Tongue (tissue), 2 donors: ENCODE data around the gene GRAMD1B. TPM values are rescaled to one million over a fixed set of nuclear protein-coding genes. Genes with fewer than 3 reads are reported as not detected.
A peak's percentile ranks its signal among the peaks of the same experiment; 100 is the strongest.
"Not testable (repeated sequence)": the region's sequence is repeated elsewhere in the genome, so short reads cannot be mapped to it uniquely, and the experiment has no call there.

ENCODE experiments used
- DNase-seq: peaks from one replicate; pipeline ENCODE4 v3.0.0-alpha.2; 2015
- total RNA-seq: library from RNA; depleted of rRNA; stranded (reverse); fragments of >200 nt; gene quantifications from one replicate; pipeline ENCODE4 v1.2.3, GENCODE V29; 2014

Gene GRAMD1B
- total RNA-seq, 1 donor from 2014 or later, result 9.7 TPM

- DNase-seq, result no peak
Measured at GRCh38 chr11:123568367-123568870, 138.3 kb downstream of the GRAMD1B start.

GRCh38 chr11:123569393-123569792, 139.3 kb downstream of the GRAMD1B start:
- DNase-seq, result no peak

- no peak for DNase-seq
Measured at GRCh38 chr11:123570939-123571580, 141.0 kb downstream of the GRAMD1B start.

- not testable (repeated sequence) for DNase-seq
Measured at GRCh38 chr11:123572791-123573190, 142.7 kb downstream of the GRAMD1B start.

- DNase-seq, result no peak
Measured at GRCh38 chr11:123573286-123573685, 143.2 kb downstream of the GRAMD1B start.

GRCh38 chr11:123575441-123575840, 145.4 kb downstream of the GRAMD1B start:
- no peak for DNase-seq

- DNase-seq, result no peak
Measured at GRCh38 chr11:123576082-123576481, 146.0 kb downstream of the GRAMD1B start.

- DNase-seq, result no peak
Measured at GRCh38 chr11:123576501-123576900, 146.4 kb downstream of the GRAMD1B start.

- peak; percentile 67 for DNase-seq
Measured at GRCh38 chr11:123577081-123577598, 147.1 kb downstream of the GRAMD1B start.

- DNase-seq, result no peak
Measured at GRCh38 chr11:123578778-123579481, 148.9 kb downstream of the GRAMD1B start.

GRCh38 chr11:123579482-123579812, 149.4 kb downstream of the GRAMD1B start:
- no peak for DNase-seq

- DNase-seq, result no peak
Measured at GRCh38 chr11:123580137-123580536, 150.1 kb downstream of the GRAMD1B start.

- peak; percentile 63 for DNase-seq
Measured at GRCh38 chr11:123580557-123581275, 150.6 kb downstream of the GRAMD1B start.

- no peak for DNase-seq
Measured at GRCh38 chr11:123581651-123582399, 151.8 kb downstream of the GRAMD1B start.

- DNase-seq, result no peak
Measured at GRCh38 chr11:123582992-123583504, 153.0 kb downstream of the GRAMD1B start.

- no peak for DNase-seq
Measured at GRCh38 chr11:123584186-123584585, 154.1 kb downstream of the GRAMD1B start.

- no peak for DNase-seq
Measured at GRCh38 chr11:123584737-123585136, 154.7 kb downstream of the GRAMD1B start.

- DNase-seq, result no peak
Measured at GRCh38 chr11:123585206-123585605, 155.1 kb downstream of the GRAMD1B start.

GRCh38 chr11:123585706-123586105, 155.6 kb downstream of the GRAMD1B start:
- no peak for DNase-seq

GRCh38 chr11:123586568-123586967, 156.5 kb downstream of the GRAMD1B start:
- DNase-seq, result no peak

GRCh38 chr11:123587044-123587443, 157.0 kb downstream of the GRAMD1B start:
- DNase-seq, result no peak

- no peak for DNase-seq
Measured at GRCh38 chr11:123587559-123587958, 157.5 kb downstream of the GRAMD1B start.
